Left ventricle myocardium inferior (tissue), 1 donor: ENCODE results near the gene AARS1. TPM values are rescaled to one million over a fixed set of nuclear protein-coding genes. Genes with fewer than 3 reads are reported as not detected.
"Not testable (repeated sequence)": the region's sequence is repeated elsewhere in the genome, so short reads cannot be mapped to it uniquely, and the experiment has no call there.

Experiments
- DNase-seq: peaks from one replicate; pipeline ENCODE4 v3.0.0-alpha.2; 2020
- H3K27ac ChIP-seq: fragments of 200-600 bp; replicated peaks from 2 replicates; pipeline ENCODE4 v1.8.0; 2021
- H3K27me3 ChIP-seq: fragments of 200-600 bp; 2 replicates; pipeline ENCODE4 v1.8.0; 2021; ENCODE audit warnings: low read depth
- H3K36me3 ChIP-seq: fragments of 200-600 bp; 2 replicates; pipeline ENCODE4 v1.8.0; 2021
- H3K4me1 ChIP-seq: fragments of 200-600 bp; 2 replicates; pipeline ENCODE4 v1.8.0; 2021
- H3K4me3 ChIP-seq: fragments of 200-600 bp; 2 replicates; pipeline ENCODE4 v1.8.0; 2021; ENCODE audit warnings: mild to moderate bottlenecking, moderate library complexity
- H3K9me3 ChIP-seq: fragments of 200-600 bp; replicated peaks from 2 replicates; pipeline ENCODE4 v1.8.0; 2021
- CTCF ChIP-seq: fragments of 200-600 bp; IDR thresholded peaks from 2 replicates; pipeline ENCODE4 v1.8.0; 2021; ENCODE audit warnings: antibody characterized with exemption, mild to moderate bottlenecking, borderline replicate concordance
- intact Hi-C: fragments of 100-400 bp; cut with micrococcal nuclease; formaldehyde crosslinking; loops from one replicate; pipeline ENCODE4 v1.11.0; 2022
- total RNA-seq: library from RNA; stranded (reverse); fragmentation: NEBNext Ultra II Directional; extraction: Animal tissue kit (Norgen Biotek cat#: 25700); gene quantifications from one replicate; pipeline ENCODE4 v1.2.1, GENCODE V29; 2021
- donor health status: DM: no; HTN: yes; CAD: no; lungs with severe emphysema.

AARS1 gene
- total RNA-seq, 1 donor from 2014 or later, result 61.0 TPM

GRCh38 chr16:70301121-70301520 lies 11.8 kb upstream of the AARS1 start:
- Histone ChIP-seq H3K4me3 (no peak overlapping the region), H3K27ac (no peak overlapping the region), H3K36me3 (peaks cover 24% of the 10 kb centered on the region), H3K27me3 (no peaks in the 10 kb centered on the region), H3K4me1 (peaks cover 23% of the 10 kb centered on the region), H3K9me3 (peaks cover 19% of the 10 kb centered on the region)
- no peak for DNase-seq
- no peak for TF ChIP-seq CTCF
- intact Hi-C loops, result no loop called here

GRCh38 chr16:70298988-70299938 lies 10.0 kb upstream of the AARS1 start, which contains the start of gene DDX19B:
Gene DDX19B (plus strand): TSS chr16:70299186. CDS start chr16:70299298, 112 bp downstream.
- Histone ChIP-seq H3K4me3 (peak within 1 kb of the TSS; percentile 83), H3K36me3 (peaks cover 24% of the 10 kb centered on the region), H3K4me1 (peaks cover 23% of the 10 kb centered on the region), H3K9me3 (peaks cover 19% of the 10 kb centered on the region), H3K27ac (peak within 1 kb of the TSS; percentile 91), H3K27me3 (no peaks in the 10 kb centered on the region)
- intact Hi-C loops, result loop anchor here (5.0 kb wide), 1 partner anchor 48 kb away; the partner anchor contains the start of gene DDX19A
- TF ChIP-seq CTCF, result no peak
- DNase-seq, result peak; percentile 83

GRCh38 chr16:70295634-70296033 lies 6.3 kb upstream of the AARS1 start:
- TF ChIP-seq CTCF, result no peak
- no peak overlapping the region for H3K27ac ChIP-seq
- intact Hi-C loops, result loop anchor here (5.0 kb wide), 1 partner anchor 52 kb away; the partner anchor contains the start of gene DDX19A
- H3K4me1 ChIP-seq, result peaks cover 23% of the 10 kb centered on the region
- DNase-seq, result no peak
- H3K9me3 ChIP-seq, result peaks cover 5% of the 10 kb centered on the region
- H3K27me3 ChIP-seq, result no peaks in the 10 kb centered on the region
- H3K4me3 ChIP-seq, result no peak overlapping the region
- peaks cover 4% of the 10 kb centered on the region for H3K36me3 ChIP-seq

- Histone ChIP-seq H3K9me3 (no peaks in the 10 kb centered on the region), H3K4me1 (peaks cover 16% of the 10 kb centered on the region), H3K4me3 (no peak overlapping the region), H3K27me3 (no peaks in the 10 kb centered on the region), H3K27ac (no peak overlapping the region), H3K36me3 (no peaks in the 10 kb centered on the region)
- TF ChIP-seq CTCF, result no peak
- no peak for DNase-seq
- intact Hi-C loops, result loop anchor here (5.0 kb wide), 1 partner anchor 53 kb away; the partner anchor contains the start of gene DDX19A
Observed at GRCh38 chr16:70294385-70295025, 5.2 kb upstream of the AARS1 start.

- H3K9me3 ChIP-seq, H3K27ac ChIP-seq, H3K27me3 ChIP-seq, intact Hi-C loops, H3K4me3 ChIP-seq, H3K36me3 ChIP-seq, DNase-seq: not testable (repeated sequence)
- peaks cover 25% of the 10 kb centered on the region for H3K4me1 ChIP-seq
Observed at GRCh38 chr16:70292148-70292547, 2.8 kb upstream of the AARS1 start.
